NCI-H82 treated with DMSO at 0.1 percent for 48 hours (cell line): ENCODE data around the gene SFMBT1.

Experiments used
- DNase-seq: peaks from one replicate; lab custom pipeline; 2025; ENCODE audit not compliant: unreplicated experiment; lab: John Stamatoyannopoulos, UW

SFMBT1 gene

DNA sequence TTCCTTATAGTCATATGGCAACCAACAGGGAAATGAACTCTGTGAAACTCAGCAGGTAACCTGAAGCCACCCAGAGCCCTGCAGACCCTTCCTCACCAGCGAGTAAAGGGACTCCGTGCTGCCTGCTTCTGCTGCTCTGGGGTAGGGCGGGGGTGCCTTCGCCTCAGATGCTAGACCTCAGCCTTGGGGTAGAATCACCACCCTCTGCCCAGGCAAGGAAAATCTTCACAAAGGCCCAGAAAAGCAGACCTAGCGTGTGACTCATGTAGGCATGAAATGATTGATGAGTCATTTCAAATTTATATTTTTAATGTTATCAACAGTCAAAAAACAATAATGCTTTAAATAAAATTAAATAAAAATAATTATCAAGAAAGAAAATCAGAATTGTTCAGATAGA, 155.1 kb downstream of the SFMBT1 start:
- DNase-seq = no peak

DNA sequence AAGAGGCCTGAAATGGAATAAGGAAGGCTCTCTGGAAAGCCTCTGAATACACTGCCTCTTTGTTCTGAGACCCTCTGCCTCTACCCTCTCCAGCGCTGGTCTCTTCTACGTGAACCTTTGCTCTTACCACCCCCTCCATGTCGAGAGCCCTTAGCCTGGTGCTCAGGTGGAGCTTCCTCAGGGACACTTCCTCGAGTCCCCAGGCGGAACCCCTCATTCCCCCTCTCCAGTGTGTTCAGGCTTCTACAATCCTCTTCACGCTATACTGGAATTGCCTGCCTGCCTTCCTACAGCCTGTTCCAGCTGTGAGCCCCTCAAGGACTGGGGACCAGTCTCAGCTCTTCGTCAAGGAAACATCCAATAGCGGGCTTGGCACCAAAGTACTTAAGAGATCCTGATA, 156.0 kb downstream of the SFMBT1 start:
- DNase-seq = no peak

DNA sequence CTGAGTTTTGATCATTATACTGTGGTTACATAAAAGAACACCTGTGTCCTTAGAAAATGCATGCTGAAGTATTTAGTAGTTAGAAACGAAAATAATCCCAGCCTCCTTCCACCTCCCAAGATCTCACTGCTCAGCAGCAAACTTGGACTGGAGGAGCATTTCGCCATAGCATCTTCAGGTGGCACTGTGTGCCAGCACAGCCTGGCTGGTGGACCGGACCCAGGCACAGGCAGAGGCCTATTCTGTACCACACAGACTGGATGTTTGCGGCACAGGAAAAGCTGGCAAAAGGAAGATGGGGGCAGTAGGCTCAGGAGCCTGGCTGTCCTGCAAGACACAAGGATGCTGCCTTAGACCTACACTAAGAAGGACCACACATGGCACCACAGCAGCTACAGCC, 158.7 kb downstream of the SFMBT1 start:
- no peak for DNase-seq

DNA sequence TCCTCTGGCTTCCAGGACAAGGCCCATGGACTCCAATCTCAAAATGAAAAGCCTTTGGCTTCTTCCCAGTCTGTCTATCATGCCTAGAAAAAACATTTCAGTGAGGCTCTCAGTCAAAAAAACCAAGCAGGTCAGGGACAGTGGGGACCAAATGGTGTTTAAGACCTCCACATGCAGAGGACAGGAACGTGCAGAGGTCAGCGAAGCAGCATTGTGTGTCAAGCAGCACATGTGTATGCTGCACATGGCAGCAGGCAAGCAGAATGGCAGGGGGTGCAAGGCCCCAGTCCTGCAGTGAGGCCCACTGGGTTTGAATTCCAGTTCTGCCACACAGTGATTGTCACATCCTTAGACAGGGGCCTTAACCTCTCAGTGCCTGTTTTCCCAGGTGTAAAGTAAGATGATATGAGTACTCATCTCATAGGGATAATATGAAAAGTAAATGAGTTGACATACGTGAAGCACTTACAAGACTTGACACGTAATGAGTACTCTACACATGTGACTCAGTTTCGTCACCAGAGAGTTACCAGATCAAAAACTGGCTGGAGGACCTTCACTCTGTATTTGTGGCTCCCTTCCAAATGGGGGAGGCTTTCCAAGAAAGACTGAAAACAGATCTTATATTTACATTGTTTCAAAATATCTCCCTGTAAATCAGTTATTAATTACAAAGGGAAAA, 159.7 kb downstream of the SFMBT1 start:
- DNase-seq = no peak

DNA sequence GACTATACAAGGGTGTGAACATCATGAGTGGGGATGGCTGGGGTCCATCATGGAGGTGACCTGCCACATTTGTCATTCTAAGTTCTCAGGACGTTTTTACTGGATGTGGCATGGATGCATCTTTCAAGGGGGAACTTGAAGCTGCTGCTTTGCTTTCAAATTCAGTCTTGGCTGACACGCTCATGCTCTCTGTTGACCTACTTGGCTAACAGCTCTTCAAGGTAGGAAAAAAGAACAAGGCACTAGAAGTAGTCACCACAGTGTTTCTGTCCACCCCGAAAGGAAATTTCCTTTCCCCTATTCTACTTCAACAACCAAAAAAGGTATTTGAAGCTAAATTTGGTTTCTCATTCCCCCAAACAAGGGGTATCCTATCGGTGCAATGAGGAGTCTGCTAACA, 163.5 kb downstream of the SFMBT1 start:
- DNase-seq = no peak

DNA sequence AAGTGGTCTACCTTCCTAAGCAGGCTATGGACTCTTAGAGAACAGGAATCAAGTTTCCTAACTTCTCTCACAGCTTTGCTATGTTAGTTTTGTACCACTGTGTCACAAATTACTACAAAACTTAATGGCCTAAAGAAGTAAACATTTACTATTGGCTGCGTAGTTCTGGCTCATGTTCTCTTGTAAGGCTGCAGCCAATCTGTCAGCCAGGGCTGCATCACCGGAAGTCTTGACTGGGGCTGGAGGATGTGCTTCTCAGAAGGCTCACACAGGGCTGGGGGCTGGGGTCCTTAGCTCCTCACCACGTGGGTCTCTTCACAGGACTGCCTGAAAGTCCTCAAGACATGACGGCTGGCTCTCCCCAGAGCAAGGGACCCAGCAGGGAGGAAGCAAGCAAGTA, 164.0 kb downstream of the SFMBT1 start:
- DNase-seq = no peak

DNA sequence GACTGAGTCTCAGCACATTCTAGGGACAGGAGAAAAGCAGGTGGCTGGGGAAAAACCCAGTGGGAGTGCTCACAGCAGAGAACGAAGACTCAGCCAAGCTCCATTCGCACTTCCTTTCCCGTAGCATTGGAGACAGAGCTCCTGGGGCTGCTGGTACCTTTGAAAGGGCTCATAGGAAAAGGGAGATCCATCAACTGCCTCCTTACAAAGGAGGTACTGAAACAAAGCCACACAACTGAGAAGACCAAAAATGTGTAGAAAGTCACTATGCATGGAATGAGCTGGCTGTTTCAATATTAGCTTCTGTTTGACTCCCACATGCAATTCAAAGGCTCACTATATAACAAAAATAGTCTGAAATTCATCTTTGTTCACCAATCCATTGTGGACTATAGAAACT, 165.4 kb downstream of the SFMBT1 start:
- DNase-seq = no peak

DNA sequence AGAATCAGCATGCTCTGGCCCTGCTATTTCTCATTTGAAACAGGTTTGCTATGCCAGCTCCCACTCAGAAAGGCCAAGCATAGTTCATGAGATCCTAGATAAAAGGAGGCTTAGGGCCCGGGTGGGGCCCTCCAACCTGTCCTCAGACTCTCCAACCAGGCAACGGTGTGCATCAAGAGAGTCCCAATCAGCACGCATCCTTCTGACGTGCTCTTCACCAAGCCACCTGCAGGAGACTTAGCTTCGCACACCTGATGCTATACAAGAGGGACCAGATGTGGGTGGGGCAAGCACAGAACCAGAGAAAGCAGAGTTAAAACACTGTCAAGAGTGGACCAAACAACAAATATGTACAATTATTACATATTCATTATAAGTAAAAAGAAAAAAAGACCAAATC, 165.8 kb downstream of the SFMBT1 start:
- DNase-seq = no peak

DNA sequence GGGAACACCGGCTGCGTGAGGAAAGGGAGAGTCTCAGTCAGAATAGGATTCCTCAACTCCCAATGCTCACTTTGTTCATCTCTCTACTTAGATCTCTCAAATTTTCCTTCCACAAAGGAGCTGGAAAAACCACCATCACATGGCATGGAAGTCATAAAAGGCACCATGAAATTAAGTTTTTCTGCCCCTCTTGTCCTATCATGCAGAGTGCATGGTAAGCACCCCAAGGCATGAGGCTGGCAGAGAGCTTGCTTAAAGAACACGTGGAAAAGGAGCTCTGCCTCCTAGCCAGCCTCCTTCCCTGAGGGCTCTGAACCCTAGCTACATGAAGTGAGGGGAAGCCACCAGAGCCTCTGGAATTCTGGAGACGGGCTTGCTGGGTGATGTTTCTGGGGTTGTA, 166.3 kb downstream of the SFMBT1 start:
- no peak for DNase-seq

DNA sequence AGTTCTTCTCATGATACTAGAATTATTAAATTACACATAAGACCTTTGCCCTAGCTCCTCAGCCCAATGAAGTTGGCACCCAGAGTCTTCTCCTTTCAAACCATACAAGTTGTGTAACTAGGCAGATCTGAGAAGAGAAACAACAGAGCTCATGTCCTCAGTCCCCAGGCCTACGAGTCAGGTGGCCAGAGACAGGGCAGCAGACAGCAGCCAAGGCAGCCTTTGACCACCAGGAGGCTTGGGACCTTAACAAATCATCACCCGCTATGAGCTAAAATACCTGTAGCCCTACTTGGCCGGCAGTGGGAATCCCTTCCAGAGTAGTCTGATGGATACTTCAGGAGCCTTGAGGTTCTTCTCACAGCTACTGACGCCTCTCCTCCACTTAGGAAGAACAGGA, 166.8 kb downstream of the SFMBT1 start:
- DNase-seq = no peak

DNA sequence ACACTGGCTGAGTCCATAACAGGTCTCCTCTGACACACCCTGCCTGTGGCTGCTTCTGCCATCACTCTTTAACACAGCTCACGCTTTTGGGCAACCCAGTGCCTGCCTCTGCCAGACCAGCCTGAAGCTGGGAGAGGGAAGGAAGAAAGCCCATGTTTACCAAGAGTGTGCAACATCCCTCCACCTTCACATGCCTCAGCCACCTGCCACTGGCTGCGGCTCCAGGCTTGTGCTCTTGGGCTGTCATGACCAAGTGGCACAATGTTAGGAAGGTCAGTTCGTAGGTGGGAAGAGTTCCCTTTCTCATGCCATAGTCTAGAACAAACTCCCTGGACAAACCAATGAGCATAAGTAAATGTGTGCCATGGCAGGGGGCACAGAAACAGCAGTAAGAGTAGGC, 168.8 kb downstream of the SFMBT1 start:
- DNase-seq = no peak

DNA sequence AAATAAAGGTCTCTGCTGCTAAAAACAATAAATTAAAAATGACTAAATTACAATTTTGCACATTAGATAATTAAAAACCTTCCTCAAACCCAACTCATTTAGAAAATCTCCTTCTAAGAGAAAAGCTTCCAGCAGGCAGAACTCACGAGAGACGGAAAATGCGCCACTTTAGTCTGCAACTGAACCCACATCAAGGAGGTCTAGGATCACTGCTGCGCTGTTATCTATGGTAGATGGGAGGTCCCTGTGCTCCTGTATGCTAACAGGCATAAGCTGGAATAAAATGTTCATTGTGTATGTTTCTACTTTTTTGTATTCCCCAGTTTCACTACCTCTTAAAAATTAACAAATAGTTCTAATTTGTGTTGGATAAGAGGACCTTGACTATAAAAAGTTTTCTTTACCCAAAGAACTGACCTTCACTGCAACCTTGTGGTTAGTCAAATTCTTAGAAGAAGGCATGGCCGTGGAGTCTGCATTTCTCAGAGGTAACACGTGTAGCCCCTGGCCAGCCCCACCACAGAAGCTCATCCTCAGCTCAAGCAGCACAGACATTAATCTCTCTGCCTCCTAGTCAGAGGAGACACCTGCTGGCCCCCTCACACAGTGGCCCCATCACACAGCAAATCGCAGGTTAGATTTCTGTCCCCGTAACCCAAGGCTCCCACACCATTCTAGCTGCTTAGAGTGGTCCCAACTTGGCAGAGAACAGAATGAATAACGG, 170.8 kb downstream of the SFMBT1 start:
- no peak for DNase-seq

DNA sequence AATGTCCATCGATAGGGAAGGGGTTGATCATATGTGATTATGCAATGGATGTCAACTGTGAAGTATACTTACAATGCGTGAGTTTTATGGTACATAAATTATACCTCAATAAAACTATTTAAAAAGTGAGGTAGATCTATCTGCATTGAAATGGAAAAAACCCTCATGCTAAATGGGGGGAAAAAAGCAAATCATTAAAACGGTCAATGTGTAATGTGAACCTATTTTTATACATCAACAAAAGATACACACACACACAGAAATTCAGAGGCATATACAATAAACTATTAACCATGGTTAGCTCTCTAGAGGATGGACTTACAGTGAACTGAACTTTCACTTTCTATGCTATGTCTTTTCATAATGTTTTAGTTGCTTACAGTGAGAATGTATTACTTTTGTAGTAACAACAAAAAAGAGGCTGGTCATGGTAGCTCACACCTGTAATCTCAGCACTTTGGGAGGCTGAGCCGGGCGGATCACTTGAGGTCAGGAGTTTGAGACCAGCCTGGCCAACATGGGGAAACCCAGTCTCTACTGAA, 171.6 kb downstream of the SFMBT1 start:
- DNase-seq = no peak

DNA sequence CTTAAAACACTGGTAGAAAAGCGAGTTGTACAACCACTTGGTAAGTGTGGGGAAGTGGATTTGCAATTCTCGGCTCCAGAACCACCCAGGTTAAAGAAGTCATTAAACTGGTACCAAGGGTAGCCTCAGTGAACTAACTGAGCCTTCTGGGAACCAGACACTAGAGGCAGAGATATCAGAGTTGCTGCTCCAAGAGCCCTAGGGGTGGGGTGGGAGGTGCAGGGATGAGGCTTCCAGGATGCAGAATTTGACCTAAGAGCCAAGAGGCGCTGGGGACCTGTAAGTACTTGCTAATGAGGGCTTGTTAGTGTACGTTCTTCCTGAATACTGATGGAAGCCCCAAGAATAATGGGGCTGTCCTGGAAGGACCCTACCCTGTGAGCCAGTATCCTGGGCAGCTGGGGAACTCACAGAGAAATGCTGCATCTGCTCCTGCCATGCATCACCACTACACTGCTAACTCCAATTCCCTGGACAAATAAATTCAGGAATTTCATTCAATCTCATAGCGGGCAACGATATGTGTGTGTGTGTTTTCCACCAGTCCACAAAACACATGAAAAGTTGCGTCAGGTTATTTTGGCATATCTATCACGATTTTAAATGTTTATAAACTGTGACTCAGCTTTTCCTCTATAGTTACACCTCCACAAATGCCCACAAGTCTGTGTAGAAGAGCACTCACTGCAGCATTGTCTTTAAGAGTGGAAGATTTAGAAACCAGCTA, 172.3 kb downstream of the SFMBT1 start:
- no peak for DNase-seq

DNA sequence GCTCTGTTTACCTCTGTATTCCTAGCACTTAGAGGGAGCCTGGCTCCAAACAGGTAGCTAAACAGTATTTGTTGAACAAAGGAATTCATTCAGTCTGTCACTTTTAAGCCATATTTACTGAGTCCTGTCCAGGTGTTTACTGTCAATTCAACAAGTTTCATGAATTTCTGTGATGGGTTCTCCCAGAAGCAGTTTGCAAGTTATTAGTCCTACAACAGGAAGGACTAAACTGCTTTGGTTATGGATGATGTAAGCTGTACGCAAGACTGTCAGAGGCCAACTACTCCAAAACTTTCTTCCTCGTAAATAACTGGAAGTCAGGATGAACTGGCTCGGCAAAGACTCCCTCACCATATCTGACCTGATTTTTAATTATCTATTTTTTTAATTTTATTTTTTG, 173.6 kb downstream of the SFMBT1 start:
- DNase-seq = no peak

DNA sequence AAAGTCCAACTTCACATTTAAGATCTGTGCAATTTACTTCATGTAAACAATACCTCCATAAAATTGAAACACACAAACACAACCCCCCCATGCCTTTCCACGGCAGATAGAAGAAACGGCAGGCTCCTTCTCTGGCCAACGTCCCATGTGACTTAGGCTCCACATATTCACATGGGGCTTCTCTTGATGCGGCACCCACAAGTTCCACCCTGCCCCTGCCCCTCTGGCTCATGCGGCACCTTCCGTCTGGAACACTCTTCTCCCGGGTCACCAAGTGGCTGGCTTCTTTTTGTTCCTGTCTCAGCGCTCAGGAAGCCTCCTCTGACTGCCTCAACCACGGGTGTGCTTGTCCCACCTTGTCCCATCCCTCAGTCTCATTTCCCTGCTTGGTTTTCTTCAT, 174.1 kb downstream of the SFMBT1 start:
- no peak for DNase-seq

DNA sequence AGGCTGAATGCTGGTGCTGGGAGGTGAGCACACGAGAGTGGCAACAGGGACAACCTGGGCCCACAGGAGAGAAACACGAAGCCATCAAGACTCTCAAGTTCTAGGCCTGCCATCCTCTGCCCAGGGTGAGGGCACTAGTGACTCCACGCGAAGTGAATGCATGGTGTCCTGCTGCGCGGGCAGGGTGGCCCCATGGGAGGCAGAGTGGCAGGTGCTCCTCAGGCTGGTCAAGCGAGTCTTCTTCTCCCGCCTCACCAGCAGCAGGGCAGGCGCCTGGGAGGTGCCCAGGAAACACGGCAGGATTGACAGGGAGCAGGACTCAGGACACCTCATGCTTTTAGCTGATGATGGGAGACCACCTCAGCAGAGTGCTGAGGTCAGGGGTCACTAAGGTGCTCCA, 175.4 kb downstream of the SFMBT1 start:
- no peak for DNase-seq

DNA sequence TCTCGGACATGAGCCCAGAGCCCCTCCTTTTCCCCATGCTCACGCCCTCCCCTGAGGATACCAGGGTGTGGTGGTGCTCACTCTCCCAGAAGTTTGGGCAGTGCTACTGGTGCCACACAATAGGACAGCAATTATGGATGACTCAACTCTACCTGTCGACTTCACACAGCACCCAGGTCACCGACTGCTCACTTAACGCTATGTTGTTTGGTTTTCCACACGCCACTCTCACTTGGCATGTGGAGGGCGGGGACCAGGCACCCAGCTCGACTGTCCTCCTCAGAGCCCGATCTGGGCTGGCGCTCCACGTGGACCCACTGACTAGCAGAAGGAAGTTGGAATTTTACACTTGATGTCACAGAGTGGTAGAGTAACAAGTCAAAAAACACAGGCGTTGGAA, 179.4 kb downstream of the SFMBT1 start:
- no peak for DNase-seq

DNA sequence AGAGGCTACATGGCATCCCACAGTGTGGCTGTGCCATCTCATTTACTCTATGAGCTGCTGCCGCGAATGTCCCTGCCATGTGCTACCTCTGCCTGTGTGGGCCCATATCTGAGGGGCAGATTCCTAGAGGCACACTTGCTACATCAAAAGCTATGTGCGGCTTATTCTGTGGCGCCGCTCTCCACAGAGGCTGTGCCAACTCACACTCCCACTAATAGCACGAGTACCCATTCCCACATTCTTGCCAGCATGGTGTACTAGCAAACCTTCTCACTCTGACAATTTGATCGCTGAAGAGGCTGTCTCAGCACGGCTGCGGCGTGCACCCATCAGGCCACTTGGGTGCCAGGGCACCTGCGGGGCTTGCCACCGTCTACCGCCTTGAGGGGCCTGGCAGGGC, 179.9 kb downstream of the SFMBT1 start:
- no peak for DNase-seq

DNA sequence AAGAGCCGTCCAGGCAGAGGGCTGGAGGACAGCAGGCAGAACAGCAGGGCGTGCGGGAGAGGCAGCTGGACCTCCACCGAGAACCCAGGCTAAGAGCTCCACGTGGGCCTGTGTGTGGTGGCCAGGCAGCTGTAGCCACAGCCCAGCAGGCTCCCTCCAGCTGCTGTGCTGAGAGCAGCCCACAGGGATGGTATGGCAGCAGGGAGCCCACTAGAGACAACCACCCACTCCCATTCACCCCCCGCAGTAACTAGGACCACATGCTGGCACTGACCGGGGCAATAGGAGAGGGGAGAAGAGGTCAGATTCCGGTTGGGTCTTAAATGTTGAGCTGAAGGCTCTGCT, 185.5 kb downstream of the SFMBT1 start:
- no peak for DNase-seq

DNA sequence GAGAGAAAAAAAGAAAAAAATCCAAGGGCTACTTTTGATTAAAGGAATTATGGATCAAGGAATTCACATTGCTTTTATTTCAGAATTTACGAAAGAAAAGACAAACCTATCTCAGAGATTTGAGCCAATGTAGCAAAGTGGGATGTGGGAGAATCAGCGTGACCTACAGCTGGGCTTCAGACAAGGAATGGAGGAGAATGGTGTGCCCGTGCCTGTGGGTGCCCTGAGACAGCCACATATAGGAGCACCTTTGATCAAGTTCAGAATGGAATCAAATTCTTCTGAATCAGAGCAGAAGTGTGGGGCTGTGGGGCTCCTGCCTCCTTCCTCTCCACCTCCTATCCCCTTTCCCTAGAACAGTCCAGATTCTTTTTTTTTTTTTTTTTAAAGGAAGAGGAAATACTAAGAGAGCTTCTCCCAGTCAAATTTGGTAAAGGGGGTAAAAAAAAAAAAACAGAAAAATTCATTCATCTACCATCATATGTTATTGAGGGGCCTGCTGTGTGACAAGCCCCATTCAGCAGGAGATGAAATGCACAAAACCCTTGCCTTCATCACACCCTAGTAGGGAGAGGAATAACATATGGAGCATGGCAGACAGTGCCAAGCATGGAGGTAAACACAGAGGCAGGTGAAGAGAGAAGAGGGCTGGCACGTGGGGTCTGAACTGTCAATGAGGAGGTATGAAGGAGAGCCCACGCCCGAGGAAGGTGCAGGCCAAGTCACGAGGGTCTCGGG, 186.0 kb downstream of the SFMBT1 start:
- no peak for DNase-seq
